Measurements from ENCODE around the gene MARK3.

Gene MARK3

GRCh38 chr14:103552011-103552845 is 167.0 kb downstream of the MARK3 start:
- no peak for ATAC-seq

- ATAC-seq = no peak
Measured at GRCh38 chr14:103552846-103553210, 167.6 kb downstream of the MARK3 start.

All from activated CD4-positive, CD25-positive, alpha-beta regulatory T cell treated with anti-CD3 and anti-CD28 coated beads, Interleukin-2, amount 50 U/mL, for 24 hours (primary cell).